IMR-90 (cell line): ENCODE measurements around the gene CDKAL1. TPM values are rescaled to one million over a fixed set of nuclear protein-coding genes. Genes with fewer than 3 reads are reported as not detected.

Experiments used
- ATAC-seq: fragments of 200-7000 bp; cut with Tn5 transposase; 2 replicates; pipeline ENCODE4 v1.9.1; 2020; ENCODE audit warnings: low read depth, mild to moderate bottlenecking, moderate library complexity
- BruUV-seq: library from RNA; stranded (reverse); fragments of 400-500 nt; replicated peaks from 2 replicates; lab custom pipeline; 2021; lab: Mats Ljungman, UMichigan
- CTCF ChIA-PET: fragments of 300-600 bp; formaldehyde crosslinking; extraction: SDS; loops from one replicate; lab custom pipeline; 2021; ENCODE audit warnings: antibody characterized with exemption; lab: Yijun Ruan, JAX
- POLR2A ChIA-PET: fragments of 300-600 bp; sonication (Branson Sonifier 250); formaldehyde crosslinking; loops from one replicate; lab custom pipeline; 2022; ENCODE audit warnings: antibody characterized with exemption; ENCODE audit not compliant: unreplicated experiment; lab: Charles Lee
- DNase-seq: peaks from one replicate; pipeline ENCODE4 v3.0.0; 2013
- H2AFZ ChIP-seq: replicated peaks from 2 replicates; pipeline ENCODE3; 2013; ENCODE audit warnings: low read length, mild to moderate bottlenecking; ENCODE audit not compliant: poor library complexity
- H2AK5ac ChIP-seq: 2 replicates; pipeline ENCODE4 v1.6.1; 2013; ENCODE audit warnings: low read depth, low read length, inconsistent platforms
- H2AK9ac ChIP-seq: replicated peaks from 2 replicates; pipeline ENCODE3; 2013; ENCODE audit warnings: mild to moderate bottlenecking, low read depth, low read length, moderate library complexity; ENCODE audit not compliant: poor library complexity
- H2BK120ac ChIP-seq: 2 replicates; pipeline ENCODE4 v1.6.1; 2013; ENCODE audit warnings: low read depth, low read length, inconsistent platforms
- H2BK15ac ChIP-seq: 3 replicates; pipeline ENCODE4 v1.6.1; 2013; ENCODE audit warnings: low read depth, low read length, inconsistent platforms
- H2BK20ac ChIP-seq: 2 replicates; pipeline ENCODE4 v1.6.1; 2013; ENCODE audit warnings: low read depth, mild to moderate bottlenecking, inconsistent platforms, low read length, moderate library complexity
- H2BK5ac ChIP-seq: 2 replicates; pipeline ENCODE4 v1.6.1; 2013; ENCODE audit warnings: mild to moderate bottlenecking, low read depth, low read length, inconsistent platforms; ENCODE audit not compliant: poor library complexity, severe bottlenecking
- H3K14ac ChIP-seq: replicated peaks from 2 replicates; pipeline ENCODE4 v1.6.1; 2013; ENCODE audit warnings: low read depth, low read length, inconsistent platforms
- H3K18ac ChIP-seq: 2 replicates; pipeline ENCODE4 v1.6.1; 2013; ENCODE audit warnings: low read depth, low read length, control low read depth
- H3K23ac ChIP-seq: 2 replicates; pipeline ENCODE4 v1.6.1; 2013; ENCODE audit warnings: low read depth, low read length, inconsistent platforms
- H3K27ac ChIP-seq: 2 replicates; pipeline ENCODE4 v1.5.1; 2013; ENCODE audit warnings: mild to moderate bottlenecking, control low read depth, low read length; ENCODE audit not compliant: insufficient read depth
- H3K27me3 ChIP-seq: 2 replicates; pipeline ENCODE4 v1.6.1; 2013; ENCODE audit warnings: low read length; ENCODE audit not compliant: control insufficient read depth, insufficient read depth
- H3K36me3 ChIP-seq: 2 replicates; pipeline ENCODE4 v1.6.1; 2013; ENCODE audit warnings: low read length, mixed read lengths; ENCODE audit not compliant: control insufficient read depth, insufficient read depth
- H3K4ac ChIP-seq: 2 replicates; pipeline ENCODE4 v1.6.1; 2013; ENCODE audit warnings: low read depth, low read length, inconsistent platforms
- H3K4me1 ChIP-seq: 2 replicates; pipeline ENCODE4 v1.6.1; 2013; ENCODE audit warnings: low read length, mixed read lengths; ENCODE audit not compliant: control insufficient read depth, insufficient read depth
- H3K4me2 ChIP-seq: 2 replicates; pipeline ENCODE4 v1.6.1; 2013; ENCODE audit warnings: low read depth, mild to moderate bottlenecking, control low read depth, low read length, moderate library complexity
- H3K4me3 ChIP-seq: 2 replicates; pipeline ENCODE4 v1.5.1; 2013; ENCODE audit warnings: low read depth, mild to moderate bottlenecking, control low read depth, low read length, moderate library complexity; ENCODE audit not compliant: insufficient read depth
- H3K56ac ChIP-seq: 2 replicates; pipeline ENCODE4 v1.6.1; 2013; ENCODE audit warnings: low read length, inconsistent platforms; ENCODE audit not compliant: insufficient read depth; ENCODE audit errors: extremely low read depth
- H3K79me1 ChIP-seq, 2 experiments: 2 replicates each; pipeline ENCODE4 v1.6.1; 2013; ENCODE audit warnings: low read length in 2 of 2, inconsistent platforms in 1 of 2, low read depth in 1 of 2
- H3K9ac ChIP-seq: 2 replicates; pipeline ENCODE4 v1.6.1; 2013; ENCODE audit warnings: low read depth, low read length, control low read depth
- H3K9me1 ChIP-seq: 2 replicates; pipeline ENCODE4 v1.6.1; 2013; ENCODE audit warnings: low read length, inconsistent platforms; ENCODE audit not compliant: insufficient read depth
- H3K9me3 ChIP-seq: 2 replicates; pipeline ENCODE4 v1.6.1; 2013; ENCODE audit warnings: low read length; ENCODE audit not compliant: control insufficient read depth, insufficient read depth
- H4K20me1 ChIP-seq: 2 replicates; pipeline ENCODE4 v1.6.1; 2013; ENCODE audit warnings: low read length, inconsistent platforms; ENCODE audit not compliant: insufficient read depth
- H4K5ac ChIP-seq: 2 replicates; pipeline ENCODE4 v1.6.1; 2013; ENCODE audit warnings: mild to moderate bottlenecking, low read depth, low read length, control low read depth
- H4K8ac ChIP-seq, 2 experiments: 2 replicates each; pipeline ENCODE4 v1.6.1; 2013; ENCODE audit warnings: low read depth in 2 of 2, low read length in 2 of 2, control low read depth in 1 of 2, inconsistent platforms in 1 of 2
- H4K91ac ChIP-seq: 2 replicates; pipeline ENCODE4 v1.6.1; 2013; ENCODE audit warnings: low read depth, low read length, inconsistent platforms; ENCODE audit not compliant: insufficient read depth
- BHLHE40 ChIP-seq: fragments of 150-350 bp; IDR thresholded peaks from 2 replicates; pipeline ENCODE4 v1.6.1; 2016; ENCODE audit warnings: mild to moderate bottlenecking, low read depth, low read length
- CEBPB ChIP-seq: IDR thresholded peaks from 2 replicates; pipeline ENCODE4 v1.6.1; 2012; ENCODE audit warnings: low read depth, low read length, improper control_type of control experiment
- CHD1 ChIP-seq: IDR thresholded peaks from 2 replicates; pipeline ENCODE4 v1.6.1; 2012; ENCODE audit warnings: low read depth, low read length, improper control_type of control experiment
- FOS ChIP-seq: fragments of 150-350 bp; IDR thresholded peaks from 2 replicates; pipeline ENCODE4 v1.6.1; 2016; ENCODE audit warnings: low read depth, low read length
- MAZ ChIP-seq: IDR thresholded peaks from 2 replicates; pipeline ENCODE4 v1.6.1; 2012; ENCODE audit warnings: low read depth, mild to moderate bottlenecking, low read length, improper control_type of control experiment, moderate library complexity, borderline replicate concordance
- MXI1 ChIP-seq: IDR thresholded peaks from 2 replicates; pipeline ENCODE4 v1.6.1; 2012; ENCODE audit warnings: low read depth, mild to moderate bottlenecking, low read length, moderate library complexity, borderline replicate concordance
- NFE2L2 ChIP-seq: fragments of 150-350 bp; IDR thresholded peaks from 2 replicates; pipeline ENCODE4 v1.6.1; 2016; ENCODE audit warnings: low read depth, mild to moderate bottlenecking, low read length
- POLR2A ChIP-seq: IDR thresholded peaks from 2 replicates; pipeline ENCODE4 v1.6.1; 2012; ENCODE audit warnings: mild to moderate bottlenecking, low read depth, low read length
- RAD21 ChIP-seq: IDR thresholded peaks from 2 replicates; pipeline ENCODE4 v1.6.1; 2012; ENCODE audit warnings: low read length, improper control_type of control experiment
- RCOR1 ChIP-seq: IDR thresholded peaks from 2 replicates; pipeline ENCODE4 v1.6.1; 2012; ENCODE audit warnings: mild to moderate bottlenecking, low read length, improper control_type of control experiment; ENCODE audit not compliant: insufficient replicate concordance
- RFX5 ChIP-seq: IDR thresholded peaks from 2 replicates; pipeline ENCODE4 v1.8.0; 2012; ENCODE audit warnings: low read depth, mild to moderate bottlenecking, low read length, moderate library complexity
- SMC3 ChIP-seq: fragments of 150-350 bp; IDR thresholded peaks from 2 replicates; pipeline ENCODE4 v1.6.1; 2016; ENCODE audit warnings: low read depth, mild to moderate bottlenecking, antibody characterized with exemption, low read length, moderate library complexity
- WGBS, 2 experiments: methylation state at CpG; one replicate each; pipeline versions ENCODE4 v1.1.5 to v1.1.7; 2013; ENCODE audit warnings: missing lambda C conversion rate in 2 of 2; ENCODE audit not compliant: insufficient read length in 1 of 2; ENCODE audit errors: extremely low coverage in 2 of 2; 5-methylcytosine and 5-hydroxymethylcytosine counted together
- dilution Hi-C: fragments of 300-500 bp; cut with HindIII; formaldehyde crosslinking; loops from one replicate; pipeline ENCODE4 v1.14.3; 2018; ENCODE audit warnings: low sequenced_read_pairs; ENCODE audit not compliant: unreplicated experiment
- in situ Hi-C: fragments of 300-500 bp; cut with MboI; formaldehyde crosslinking; loops from 3 replicates; pipeline ENCODE4 v1.14.3; 2019; ENCODE audit warnings: low sequenced_read_pairs, inconsistent platforms, mixed read lengths
- intact Hi-C: fragments of 100-400 bp; cut with micrococcal nuclease; formaldehyde crosslinking; loops from 2 replicates; pipeline ENCODE4 v1.10.0; 2022
- polyA plus RNA-seq, 3 experiments: library from polyadenylated mRNA; depleted of rRNA; stranded (reverse); fragments of >200 nt; gene quantifications; 2 replicates each; pipeline ENCODE4 v1.2.3, GENCODE V29; 2012; ENCODE audit warnings: low replicate concordance in 1 of 3
- total RNA-seq: library from RNA; depleted of rRNA; stranded (reverse); fragments of >200 nt; gene quantifications from 2 replicates; pipeline ENCODE4 v1.2.3, GENCODE V29; 2012
- TF ChIP-seq, protein P1 (sequence below): conservative IDR thresholded peaks from 2 replicates; pipeline ENCODE4 v1.5.1; 2012; ENCODE audit warnings: mild to moderate bottlenecking, low read depth, low read length, improper control_type of control experiment
- TF ChIP-seq, protein P2 (sequence below): fragments of 150-350 bp; IDR thresholded peaks from 2 replicates; pipeline ENCODE4 v1.6.1; 2016; ENCODE audit warnings: low read depth, mild to moderate bottlenecking, low read length, moderate library complexity, borderline replicate concordance

The CDKAL1 gene
- total and polyA plus RNA-seq, 2 of the 4 experiments (the other 2 are of a cell fraction), result 3.7 to 13.1 TPM

DNA sequence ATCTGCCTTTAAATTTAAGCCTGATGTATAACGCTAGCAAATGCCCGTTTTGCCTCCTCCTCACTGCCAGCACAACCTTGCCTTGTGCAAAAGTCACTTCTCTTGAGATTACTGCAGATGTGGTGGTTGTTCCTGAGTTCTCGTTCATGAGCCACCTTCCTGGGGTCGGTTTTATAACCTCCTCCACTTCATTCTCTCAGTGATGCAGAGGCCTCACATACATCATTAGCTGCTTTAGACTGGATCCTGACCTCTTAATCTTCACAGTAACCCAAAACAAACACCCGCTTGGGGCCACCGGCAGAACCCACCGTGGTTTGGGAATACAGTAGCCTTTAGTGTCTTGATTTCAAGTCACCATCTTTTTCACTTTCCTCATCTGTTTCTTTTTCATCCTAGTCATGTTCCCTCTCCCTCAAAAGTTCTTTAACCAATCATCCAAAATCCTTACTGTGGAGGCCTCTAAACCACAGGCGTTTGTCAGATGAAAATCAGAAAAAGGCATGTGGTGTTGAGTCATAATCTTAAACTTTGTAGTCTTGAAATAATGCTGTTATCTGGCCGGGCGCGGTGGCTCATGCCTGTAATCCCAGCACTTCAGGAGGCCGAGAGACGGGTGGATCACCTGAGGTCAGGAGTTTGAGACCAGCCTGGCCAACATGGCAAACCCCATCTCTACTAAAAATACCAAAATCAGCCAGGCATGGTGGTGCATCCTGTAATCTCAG is 629.0 kb downstream of the CDKAL1 start (continued):
- TF ChIP-seq FOS, result no peak

DNA sequence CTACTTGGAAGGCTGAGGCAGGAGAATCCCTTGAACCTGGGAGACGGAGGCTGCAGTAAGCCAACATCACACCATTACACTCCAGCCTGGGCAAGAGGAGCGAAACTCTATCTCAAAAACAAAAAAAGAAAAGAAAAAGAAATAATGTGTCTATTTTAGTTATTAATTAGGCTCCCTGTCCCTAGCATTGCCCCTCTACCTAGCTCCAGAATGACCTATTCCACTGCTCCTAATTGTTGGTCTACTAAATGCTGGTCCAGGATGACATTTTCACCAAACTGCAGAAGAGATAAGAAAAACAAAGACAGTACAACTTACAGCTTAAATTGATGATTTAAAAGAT is 629.6 kb downstream of the CDKAL1 start:
- no peak overlapping the region for H3K27ac ChIP-seq
- TF ChIP-seq FOS, result no peak
- no peak for TF ChIP-seq MXI1
- TF ChIP-seq, protein P1, sequence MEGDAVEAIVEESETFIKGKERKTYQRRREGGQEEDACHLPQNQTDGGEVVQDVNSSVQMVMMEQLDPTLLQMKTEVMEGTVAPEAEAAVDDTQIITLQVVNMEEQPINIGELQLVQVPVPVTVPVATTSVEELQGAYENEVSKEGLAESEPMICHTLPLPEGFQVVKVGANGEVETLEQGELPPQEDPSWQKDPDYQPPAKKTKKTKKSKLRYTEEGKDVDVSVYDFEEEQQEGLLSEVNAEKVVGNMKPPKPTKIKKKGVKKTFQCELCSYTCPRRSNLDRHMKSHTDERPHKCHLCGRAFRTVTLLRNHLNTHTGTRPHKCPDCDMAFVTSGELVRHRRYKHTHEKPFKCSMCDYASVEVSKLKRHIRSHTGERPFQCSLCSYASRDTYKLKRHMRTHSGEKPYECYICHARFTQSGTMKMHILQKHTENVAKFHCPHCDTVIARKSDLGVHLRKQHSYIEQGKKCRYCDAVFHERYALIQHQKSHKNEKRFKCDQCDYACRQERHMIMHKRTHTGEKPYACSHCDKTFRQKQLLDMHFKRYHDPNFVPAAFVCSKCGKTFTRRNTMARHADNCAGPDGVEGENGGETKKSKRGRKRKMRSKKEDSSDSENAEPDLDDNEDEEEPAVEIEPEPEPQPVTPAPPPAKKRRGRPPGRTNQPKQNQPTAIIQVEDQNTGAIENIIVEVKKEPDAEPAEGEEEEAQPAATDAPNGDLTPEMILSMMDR, result no peak
- TF ChIP-seq POLR2A, result no peak
- TF ChIP-seq CEBPB, result no peak
- TF ChIP-seq RCOR1, result no peak
- TF ChIP-seq, protein P2, sequence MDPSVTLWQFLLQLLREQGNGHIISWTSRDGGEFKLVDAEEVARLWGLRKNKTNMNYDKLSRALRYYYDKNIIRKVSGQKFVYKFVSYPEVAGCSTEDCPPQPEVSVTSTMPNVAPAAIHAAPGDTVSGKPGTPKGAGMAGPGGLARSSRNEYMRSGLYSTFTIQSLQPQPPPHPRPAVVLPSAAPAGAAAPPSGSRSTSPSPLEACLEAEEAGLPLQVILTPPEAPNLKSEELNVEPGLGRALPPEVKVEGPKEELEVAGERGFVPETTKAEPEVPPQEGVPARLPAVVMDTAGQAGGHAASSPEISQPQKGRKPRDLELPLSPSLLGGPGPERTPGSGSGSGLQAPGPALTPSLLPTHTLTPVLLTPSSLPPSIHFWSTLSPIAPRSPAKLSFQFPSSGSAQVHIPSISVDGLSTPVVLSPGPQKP, result no peak
- TF ChIP-seq NFE2L2, result no peak
- no peak for TF ChIP-seq SMC3
- TF ChIP-seq MAZ, result no peak
- no peak for TF ChIP-seq RFX5
- TF ChIP-seq BHLHE40, result no peak
- no peak for TF ChIP-seq CHD1
- no peak for TF ChIP-seq RAD21

More for the DNA sequence above, 629.6 kb downstream of the CDKAL1 start:
- Histone ChIP-seq H4K5ac (no peak overlapping the region), H2AK5ac (no peak overlapping the region), H3K4me1 (no peaks in the 10 kb centered on the region; the same call in 1 of the 2 replicates), H2BK120ac (no peak overlapping the region), H3K18ac (no peak overlapping the region), H3K36me3 (no peaks in the 10 kb centered on the region), H3K79me1 (no peaks in the 10 kb centered on the region), H4K8ac (no peak overlapping the region), H3K14ac (no peak overlapping the region), H2BK5ac (no peak overlapping the region), H3K4ac (no peak overlapping the region), H3K56ac (no peak overlapping the region), H4K91ac (no peak overlapping the region), H3K4me2 (no peak overlapping the region), H3K9me1 (peaks cover 3% of the 10 kb centered on the region; the same call in 1 of the 2 replicates), H3K4me3 (no peak overlapping the region), H2BK15ac (no peak overlapping the region), H3K9me3 (no peaks in the 10 kb centered on the region), H2AFZ (no peak overlapping the region), H2AK9ac (no peak overlapping the region), H3K23ac (no peak overlapping the region), H3K27me3 (no peaks in the 10 kb centered on the region), H2BK20ac (no peak overlapping the region), H3K9ac (no peak overlapping the region), H4K20me1 (no peaks in the 10 kb centered on the region)
- dilution Hi-C loops (no loop called here), intact Hi-C loops (no loop called here), in situ Hi-C loops (no loop called here)
- ChIA-PET POLR2A (no interaction called here), CTCF (no interaction called here)
- WGBS, 2 experiments, result no CpG with 5 or more reads among the region's 2 CpGs
- BruUV-seq, result no TSS peak
- ATAC-seq (no peak), DNase-seq (no peak)
